B cell (primary cell): Measurements from ENCODE around the gene TMEM141. TPM values are rescaled to one million over a fixed set of nuclear protein-coding genes. Genes with fewer than 3 reads are reported as not detected.

Source experiments
- ATAC-seq: fragments of 200-7000 bp; cut with Tn5 transposase; one replicate; pipeline ENCODE4 v1.10.0; 2021; ENCODE audit warnings: low read depth, mild to moderate bottlenecking, moderate number of reproducible peaks, moderate library complexity
- CTCF ChIA-PET: fragments of 350-600 bp; sonication (Branson Sonifier 250); formaldehyde crosslinking; loops from one replicate; lab custom pipeline; 2021; ENCODE audit warnings: antibody characterized with exemption, inconsistent platforms; lab: Charles Lee
- POLR2A ChIA-PET: fragments of 350-600 bp; sonication (Branson Sonifier 250); formaldehyde crosslinking; loops from one replicate; lab custom pipeline; 2021; ENCODE audit warnings: antibody characterized with exemption; lab: Charles Lee
- DNase-seq: peaks from one replicate; pipeline ENCODE4 v3.0.0; 2013
- H2AFZ ChIP-seq: 2 replicates; pipeline ENCODE4 v1.6.1; 2012; ENCODE audit warnings: mild to moderate bottlenecking, low read depth, low read length; ENCODE audit not compliant: insufficient read depth, poor library complexity, severe bottlenecking
- H3K27ac ChIP-seq, 2 donors: 1 replicate in 1 of 2; 2 replicates in 1 of 2; pipeline ENCODE4 v1.5.1; 2012 to 2013; ENCODE audit warnings: low read length in 2 of 2, mild to moderate bottlenecking in 2 of 2, moderate library complexity in 1 of 2
- H3K27me3 ChIP-seq, 4 experiments: fragments of 200-600 bp in 1 of 4; sonication (generic) in 1 of 4; replicated peaks in 1 of 4; 1 replicate in 2 of 4; 2 replicates in 2 of 4; pipeline versions ENCODE4 v1.6.1 to v1.7.0; 2013 to 2016; ENCODE audit warnings: low read length in 3 of 4, mild to moderate bottlenecking in 2 of 4, mixed read lengths in 1 of 4, moderate library complexity in 1 of 4; ENCODE audit not compliant: insufficient read depth in 4 of 4, control insufficient read depth in 3 of 4; ENCODE audit errors: control extremely low read depth in 1 of 4
- H3K36me3 ChIP-seq, 2 experiments: replicated peaks in 1 of 2; 1 replicate in 1 of 2; 2 replicates in 1 of 2; pipeline versions ENCODE4 v1.6.1 to v1.7.1; 2013; ENCODE audit warnings: low read length in 1 of 2; ENCODE audit not compliant: insufficient read depth in 2 of 2, control insufficient read depth in 1 of 2; ENCODE audit errors: control extremely low read depth in 1 of 2, extremely low read depth in 1 of 2
- H3K4me1 ChIP-seq, 2 donors: fragments of 200-600 bp in 1 of 2; sonication (generic) in 1 of 2; 1 replicate in 1 of 2; 2 replicates in 1 of 2; pipeline versions ENCODE4 v1.5.1 to v1.6.1; 2013 to 2017; ENCODE audit warnings: low read length in 2 of 2; ENCODE audit not compliant: control insufficient read depth in 2 of 2, insufficient read depth in 2 of 2
- H3K4me2 ChIP-seq: replicated peaks from 2 replicates; pipeline ENCODE3; 2012; ENCODE audit warnings: mild to moderate bottlenecking, low read depth, low read length; ENCODE audit not compliant: poor library complexity, severe bottlenecking
- H3K4me3 ChIP-seq, 5 experiments: fragments of 200-600 bp in 1 of 5; sonication (generic) in 1 of 5; 1 replicate in 3 of 5; 2 replicates in 2 of 5; pipeline versions ENCODE4 v1.5.1 to v1.7.0; 2011 to 2016; ENCODE audit warnings: low read length in 4 of 5, mild to moderate bottlenecking in 4 of 5, low read depth in 2 of 5, control low read depth in 1 of 5, moderate library complexity in 1 of 5; ENCODE audit not compliant: insufficient read depth in 1 of 5; ENCODE audit errors: control extremely low read depth in 1 of 5, extremely low read depth in 1 of 5
- H3K79me2 ChIP-seq: fragments of 200-600 bp; sonication (generic); one replicate; pipeline ENCODE4 v1.6.0; 2016; ENCODE audit warnings: low read length; ENCODE audit not compliant: control insufficient read depth, insufficient read depth
- H3K9ac ChIP-seq: fragments of 200-600 bp; sonication (generic); 2 replicates; pipeline ENCODE4 v1.6.1; 2017; ENCODE audit warnings: mild to moderate bottlenecking, low read length, moderate library complexity
- H3K9me3 ChIP-seq, 3 donors: one replicate each; pipeline versions ENCODE4 v1.6.1 to v1.7.1; 2013; ENCODE audit warnings: low read length in 2 of 3; ENCODE audit not compliant: control insufficient read depth in 2 of 3, insufficient read depth in 1 of 3; ENCODE audit errors: control extremely low read depth in 1 of 3
- H4K20me1 ChIP-seq: 2 replicates; pipeline ENCODE4 v1.6.0; 2012; ENCODE audit warnings: mild to moderate bottlenecking, low read length; ENCODE audit not compliant: insufficient read depth, control insufficient read depth, poor library complexity, severe bottlenecking
- H3K27ac Mint-ChIP-seq: one replicate; pipeline ENCODE4 v1.8.0; 2021; ENCODE audit warnings: mixed read lengths
- H3K27me3 Mint-ChIP-seq: one replicate; pipeline ENCODE4 v1.8.0; 2021; ENCODE audit warnings: mixed read lengths
- H3K4me1 Mint-ChIP-seq: one replicate; pipeline ENCODE4 v1.8.0; 2021; ENCODE audit warnings: mixed read lengths
- H3K4me3 Mint-ChIP-seq: one replicate; pipeline ENCODE4 v1.8.0; 2021; ENCODE audit warnings: mixed read lengths
- H3K9me3 Mint-ChIP-seq: one replicate; pipeline ENCODE4 v1.8.0; 2022; ENCODE audit warnings: mixed read lengths; ENCODE audit not compliant: insufficient read depth
- EZH2 ChIP-seq: IDR thresholded peaks from 2 replicates; pipeline ENCODE4 v1.6.1; 2012; ENCODE audit warnings: borderline replicate concordance, low read depth, mild to moderate bottlenecking, moderate library complexity, low read length; ENCODE audit not compliant: insufficient read depth, poor library complexity, severe bottlenecking
- WGBS: methylation state at CpG from one replicate; pipeline ENCODE4 v1.1.5; 2013; ENCODE audit warnings: missing lambda C conversion rate; ENCODE audit not compliant: insufficient coverage; 5-methylcytosine and 5-hydroxymethylcytosine counted together
- intact Hi-C: fragments of 100-400 bp; cut with micrococcal nuclease; formaldehyde crosslinking; loops from one replicate; pipeline ENCODE4 v1.10.0; 2022
- polyA plus RNA-seq: library from polyadenylated mRNA; depleted of rRNA; stranded (reverse); fragments of >200 nt; gene quantifications from 2 replicates; pipeline ENCODE4 v1.2.3, GENCODE V29; 2012
- total RNA-seq, 2 donors: library from RNA; stranded (reverse); fragments of 120-200 nt in 1 of 2; gene quantifications; 1 replicate in 1 of 2; 2 replicates in 1 of 2; pipeline versions ENCODE4 v1.2.3 to v1.2.4, GENCODE V29; 2013 to 2022
- TF ChIP-seq, protein P1 (sequence below): fragments of 200-600 bp; IDR thresholded peaks from one replicate; pipeline ENCODE4 v1.8.0; 2022; ENCODE audit warnings: antibody characterized with exemption, mild to moderate bottlenecking

The TMEM141 gene
- total and polyA plus RNA-seq, 2 donors (not counting 1 experiment from before 2014, with no cell fraction given): 35.7 to 60.8 TPM

DNA sequence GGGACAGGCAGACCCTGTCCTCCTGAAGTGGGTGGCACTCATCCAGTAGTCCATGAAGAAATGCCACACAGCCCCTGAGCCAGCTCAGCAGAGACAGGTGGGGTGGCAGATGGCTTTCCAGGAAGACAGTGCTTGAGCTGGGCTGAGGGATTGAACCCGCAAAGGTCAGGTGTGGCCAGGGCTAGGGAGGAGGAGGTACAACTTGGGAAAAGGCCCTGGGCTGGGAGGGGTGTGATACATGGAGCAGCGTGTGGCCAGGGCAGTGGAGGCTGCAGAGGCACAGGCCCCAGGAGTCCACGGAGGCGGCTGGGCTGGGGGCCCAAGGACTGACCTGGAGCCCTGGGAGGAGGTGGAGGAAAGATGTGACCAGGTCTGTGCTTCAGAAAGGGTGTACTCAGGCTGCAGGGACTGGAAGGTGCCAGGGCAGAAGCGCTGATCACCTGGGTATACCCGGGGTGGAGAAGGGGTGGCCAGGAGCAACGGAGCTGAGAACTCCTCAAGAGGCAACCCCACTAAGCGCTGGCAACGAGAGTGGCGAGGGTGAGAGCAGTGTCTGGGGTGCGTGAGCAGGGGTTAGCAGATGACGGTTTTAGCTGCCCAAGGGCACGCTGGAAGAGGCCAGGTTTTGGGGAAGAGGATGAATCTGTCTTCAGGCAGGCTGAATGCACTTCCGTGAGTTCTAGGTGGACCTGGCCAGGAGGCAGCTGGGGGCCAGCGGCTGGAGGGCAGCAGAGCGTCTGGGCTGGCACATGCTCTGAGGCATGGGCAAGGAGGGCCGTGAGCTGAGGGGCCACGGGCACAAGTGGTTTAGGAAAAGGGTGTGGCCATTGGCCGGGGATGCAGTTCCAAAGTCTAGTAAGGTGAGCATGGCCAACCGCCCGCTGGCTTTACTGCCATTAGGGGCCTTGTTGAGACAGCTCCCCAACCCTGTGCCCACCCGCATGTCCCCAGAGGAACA, 12.7 kb downstream of the TMEM141 start:
- DNase-seq: no peak
- Histone ChIP-seq H3K36me3 (no peaks in the 10 kb centered on the region), H3K27ac (no peak overlapping the region), H2AFZ (no peak overlapping the region), H3K9me3 (no peaks in the 10 kb centered on the region), H3K4me1 (peaks cover 30 to 42% of the 10 kb centered on the region in 2 donors), H3K9ac (no peak overlapping the region), H4K20me1 (peaks cover 8% of the 10 kb centered on the region), H3K79me2 (peaks cover 13% of the 10 kb centered on the region), H3K4me3 (no peak overlapping the region), H3K4me2 (no peak overlapping the region), H3K27me3 (peaks cover 0 to 15% (median 6%) of the 10 kb centered on the region in 4 experiments)
- Mint-ChIP-seq H3K4me3 (no peak overlapping the region), H3K27me3 (no peaks in the 10 kb centered on the region), H3K9me3 (no peaks in the 10 kb centered on the region), H3K4me1 (peaks cover 35% of the 10 kb centered on the region), H3K27ac (no peak overlapping the region)
- ChIA-PET CTCF (interaction anchor here (1.3 kb wide), 1 partner anchor 11 kb away, joined by 8 read pairs; no protein-coding TSS in a partner anchor), POLR2A (no interaction called here)
- no peak for ATAC-seq
- WGBS: 98% methylated on average over 22 of the region's 22 CpGs
- TF ChIP-seq, protein P1, sequence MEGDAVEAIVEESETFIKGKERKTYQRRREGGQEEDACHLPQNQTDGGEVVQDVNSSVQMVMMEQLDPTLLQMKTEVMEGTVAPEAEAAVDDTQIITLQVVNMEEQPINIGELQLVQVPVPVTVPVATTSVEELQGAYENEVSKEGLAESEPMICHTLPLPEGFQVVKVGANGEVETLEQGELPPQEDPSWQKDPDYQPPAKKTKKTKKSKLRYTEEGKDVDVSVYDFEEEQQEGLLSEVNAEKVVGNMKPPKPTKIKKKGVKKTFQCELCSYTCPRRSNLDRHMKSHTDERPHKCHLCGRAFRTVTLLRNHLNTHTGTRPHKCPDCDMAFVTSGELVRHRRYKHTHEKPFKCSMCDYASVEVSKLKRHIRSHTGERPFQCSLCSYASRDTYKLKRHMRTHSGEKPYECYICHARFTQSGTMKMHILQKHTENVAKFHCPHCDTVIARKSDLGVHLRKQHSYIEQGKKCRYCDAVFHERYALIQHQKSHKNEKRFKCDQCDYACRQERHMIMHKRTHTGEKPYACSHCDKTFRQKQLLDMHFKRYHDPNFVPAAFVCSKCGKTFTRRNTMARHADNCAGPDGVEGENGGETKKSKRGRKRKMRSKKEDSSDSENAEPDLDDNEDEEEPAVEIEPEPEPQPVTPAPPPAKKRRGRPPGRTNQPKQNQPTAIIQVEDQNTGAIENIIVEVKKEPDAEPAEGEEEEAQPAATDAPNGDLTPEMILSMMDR: no peak
- TF ChIP-seq EZH2: no peak
- intact Hi-C loops: no loop called here
